GM23338 (cell line): ENCODE data around the gene GUCY1A1.

Experiments used
- CREB1 ChIP-seq: fragments of 250-450 bp; sonication (Bioruptor Pico); IDR thresholded peaks from 2 replicates; pipeline ENCODE4 v1.5.0; 2020; ENCODE audit warnings: low read depth, mild to moderate bottlenecking, moderate library complexity
- EZH2 ChIP-seq: fragments of 200-600 bp; sonication (generic); IDR thresholded peaks from one replicate; pipeline ENCODE4 v1.8.0; 2017; ENCODE audit warnings: antibody characterized with exemption, mild to moderate bottlenecking, low read depth; ENCODE audit not compliant: unreplicated experiment
- EZH2phosphoT487 ChIP-seq: fragments of 200-600 bp; sonication (generic); IDR thresholded peaks from one replicate; pipeline ENCODE4 v1.8.1; 2018; ENCODE audit warnings: antibody characterized with exemption; ENCODE audit not compliant: unreplicated experiment
- JUNB ChIP-seq: IDR thresholded peaks from one replicate; pipeline ENCODE4 v1.6.1; 2016; ENCODE audit warnings: antibody characterized with exemption; ENCODE audit not compliant: unreplicated experiment
- POLR2AphosphoS5 ChIP-seq: IDR thresholded peaks from 2 replicates; pipeline ENCODE4 v1.6.1; 2016; ENCODE audit warnings: antibody characterized with exemption, low read depth
- STAT1 ChIP-seq: IDR thresholded peaks from one replicate; pipeline ENCODE4 v1.6.1; 2016; ENCODE audit warnings: antibody characterized with exemption; ENCODE audit not compliant: unreplicated experiment
- ZNF331 ChIP-seq: fragments of 250-450 bp; sonication (Bioruptor Pico); IDR thresholded peaks from 2 replicates; pipeline ENCODE4 v1.5.0; 2020; ENCODE audit warnings: low read depth, mild to moderate bottlenecking, moderate library complexity
- TF ChIP-seq, protein P1 (sequence below), 2 experiments: fragments of 200-600 bp in 1 of 2; sonication (generic) in 1 of 2; conservative IDR thresholded peaks; 2 replicates each; pipeline versions ENCODE4 v1.5.1 to v1.6.1; 2016 to 2017; ENCODE audit warnings: antibody characterized with exemption in 2 of 2, low read depth in 2 of 2, mild to moderate bottlenecking in 2 of 2, moderate library complexity in 1 of 2
- TF ChIP-seq, protein P2 (sequence below): IDR thresholded peaks from 2 replicates; pipeline ENCODE4 v1.6.1; 2016; ENCODE audit warnings: antibody characterized with exemption
- TF ChIP-seq, protein P3 (sequence below): IDR thresholded peaks from one replicate; pipeline ENCODE4 v1.6.1; 2018; ENCODE audit warnings: antibody characterized with exemption; ENCODE audit not compliant: unreplicated experiment

DNA sequence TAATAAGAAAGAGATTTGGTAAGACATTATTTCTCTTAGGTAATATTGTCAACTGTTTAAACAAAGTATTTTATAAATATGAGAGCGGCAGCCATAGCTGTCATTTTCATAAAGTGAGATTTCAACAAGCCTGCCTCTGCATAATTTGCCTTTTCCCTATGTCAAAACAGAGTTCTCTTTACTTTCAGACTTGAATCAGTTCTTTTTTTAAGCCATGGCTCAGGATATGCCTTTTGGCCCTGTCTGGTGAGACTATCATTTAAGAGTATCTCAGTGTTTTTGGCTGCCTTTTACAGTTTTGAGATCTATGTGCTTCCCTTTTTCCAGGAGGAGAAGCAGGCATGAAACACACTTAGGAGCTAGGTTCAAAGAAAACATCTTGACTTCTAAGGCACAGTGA lies 7.5 kb upstream of the GUCY1A1 start:
- TF ChIP-seq, protein P1, sequence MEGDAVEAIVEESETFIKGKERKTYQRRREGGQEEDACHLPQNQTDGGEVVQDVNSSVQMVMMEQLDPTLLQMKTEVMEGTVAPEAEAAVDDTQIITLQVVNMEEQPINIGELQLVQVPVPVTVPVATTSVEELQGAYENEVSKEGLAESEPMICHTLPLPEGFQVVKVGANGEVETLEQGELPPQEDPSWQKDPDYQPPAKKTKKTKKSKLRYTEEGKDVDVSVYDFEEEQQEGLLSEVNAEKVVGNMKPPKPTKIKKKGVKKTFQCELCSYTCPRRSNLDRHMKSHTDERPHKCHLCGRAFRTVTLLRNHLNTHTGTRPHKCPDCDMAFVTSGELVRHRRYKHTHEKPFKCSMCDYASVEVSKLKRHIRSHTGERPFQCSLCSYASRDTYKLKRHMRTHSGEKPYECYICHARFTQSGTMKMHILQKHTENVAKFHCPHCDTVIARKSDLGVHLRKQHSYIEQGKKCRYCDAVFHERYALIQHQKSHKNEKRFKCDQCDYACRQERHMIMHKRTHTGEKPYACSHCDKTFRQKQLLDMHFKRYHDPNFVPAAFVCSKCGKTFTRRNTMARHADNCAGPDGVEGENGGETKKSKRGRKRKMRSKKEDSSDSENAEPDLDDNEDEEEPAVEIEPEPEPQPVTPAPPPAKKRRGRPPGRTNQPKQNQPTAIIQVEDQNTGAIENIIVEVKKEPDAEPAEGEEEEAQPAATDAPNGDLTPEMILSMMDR (conservative IDR thresholded peaks at IDR 0.05; ENCODE audit: low read depth in 2 of 2), result no peak
- TF ChIP-seq EZH2phosphoT487 (no peak), STAT1 (no peak), EZH2 (no peak), POLR2AphosphoS5 (no peak), JUNB (no peak), CREB1 (CRISPR knock-in tag) (no peak), ZNF331 (CRISPR knock-in tag) (no peak)
- TF ChIP-seq, protein P2, sequence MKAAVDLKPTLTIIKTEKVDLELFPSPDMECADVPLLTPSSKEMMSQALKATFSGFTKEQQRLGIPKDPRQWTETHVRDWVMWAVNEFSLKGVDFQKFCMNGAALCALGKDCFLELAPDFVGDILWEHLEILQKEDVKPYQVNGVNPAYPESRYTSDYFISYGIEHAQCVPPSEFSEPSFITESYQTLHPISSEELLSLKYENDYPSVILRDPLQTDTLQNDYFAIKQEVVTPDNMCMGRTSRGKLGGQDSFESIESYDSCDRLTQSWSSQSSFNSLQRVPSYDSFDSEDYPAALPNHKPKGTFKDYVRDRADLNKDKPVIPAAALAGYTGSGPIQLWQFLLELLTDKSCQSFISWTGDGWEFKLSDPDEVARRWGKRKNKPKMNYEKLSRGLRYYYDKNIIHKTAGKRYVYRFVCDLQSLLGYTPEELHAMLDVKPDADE, result no peak
- TF ChIP-seq, protein P3, sequence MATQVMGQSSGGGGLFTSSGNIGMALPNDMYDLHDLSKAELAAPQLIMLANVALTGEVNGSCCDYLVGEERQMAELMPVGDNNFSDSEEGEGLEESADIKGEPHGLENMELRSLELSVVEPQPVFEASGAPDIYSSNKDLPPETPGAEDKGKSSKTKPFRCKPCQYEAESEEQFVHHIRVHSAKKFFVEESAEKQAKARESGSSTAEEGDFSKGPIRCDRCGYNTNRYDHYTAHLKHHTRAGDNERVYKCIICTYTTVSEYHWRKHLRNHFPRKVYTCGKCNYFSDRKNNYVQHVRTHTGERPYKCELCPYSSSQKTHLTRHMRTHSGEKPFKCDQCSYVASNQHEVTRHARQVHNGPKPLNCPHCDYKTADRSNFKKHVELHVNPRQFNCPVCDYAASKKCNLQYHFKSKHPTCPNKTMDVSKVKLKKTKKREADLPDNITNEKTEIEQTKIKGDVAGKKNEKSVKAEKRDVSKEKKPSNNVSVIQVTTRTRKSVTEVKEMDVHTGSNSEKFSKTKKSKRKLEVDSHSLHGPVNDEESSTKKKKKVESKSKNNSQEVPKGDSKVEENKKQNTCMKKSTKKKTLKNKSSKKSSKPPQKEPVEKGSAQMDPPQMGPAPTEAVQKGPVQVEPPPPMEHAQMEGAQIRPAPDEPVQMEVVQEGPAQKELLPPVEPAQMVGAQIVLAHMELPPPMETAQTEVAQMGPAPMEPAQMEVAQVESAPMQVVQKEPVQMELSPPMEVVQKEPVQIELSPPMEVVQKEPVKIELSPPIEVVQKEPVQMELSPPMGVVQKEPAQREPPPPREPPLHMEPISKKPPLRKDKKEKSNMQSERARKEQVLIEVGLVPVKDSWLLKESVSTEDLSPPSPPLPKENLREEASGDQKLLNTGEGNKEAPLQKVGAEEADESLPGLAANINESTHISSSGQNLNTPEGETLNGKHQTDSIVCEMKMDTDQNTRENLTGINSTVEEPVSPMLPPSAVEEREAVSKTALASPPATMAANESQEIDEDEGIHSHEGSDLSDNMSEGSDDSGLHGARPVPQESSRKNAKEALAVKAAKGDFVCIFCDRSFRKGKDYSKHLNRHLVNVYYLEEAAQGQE, result no peak
